Right atrium auricular region (tissue), 2 donors: Measurements from ENCODE around the gene AIFM3. TPM values are rescaled to one million over a fixed set of nuclear protein-coding genes. Genes with fewer than 3 reads are reported as not detected.

Experiments used
- DNase-seq: peaks from one replicate; pipeline ENCODE4 v3.0.0-alpha.2; 2019; ENCODE audit warnings: low spot score
- H3K27ac ChIP-seq, 2 donors: fragments of 200-600 bp; sonication (generic); 1 replicate in 1 of 2; 2 replicates in 1 of 2; pipeline ENCODE4 v1.5.1; 2016 to 2019
- H3K27me3 ChIP-seq, 2 donors: fragments of 200-600 bp; sonication (generic); one replicate each; pipeline versions ENCODE4 v1.5.1 to v1.6.0; 2017 to 2019
- H3K36me3 ChIP-seq: fragments of 200-600 bp; sonication (generic); one replicate; pipeline ENCODE4 v1.5.1; 2016
- H3K4me1 ChIP-seq, 2 donors: fragments of 200-600 bp; sonication (generic); one replicate each; pipeline versions ENCODE4 v1.5.1 to v1.6.0; 2017 to 2019
- H3K4me3 ChIP-seq, 2 donors: fragments of 200-600 bp; sonication (generic); 1 replicate in 1 of 2; 2 replicates in 1 of 2; pipeline ENCODE4 v1.5.1; 2017 to 2019; ENCODE audit warnings: mild to moderate bottlenecking in 1 of 2, moderate library complexity in 1 of 2
- H3K9me3 ChIP-seq, 2 donors: fragments of 200-600 bp; sonication (generic); one replicate each; pipeline ENCODE4 v1.5.1; 2019
- CTCF ChIP-seq, 2 donors: fragments of 200-600 bp; sonication (generic); IDR thresholded peaks; one replicate each; pipeline ENCODE4 v1.5.1; 2019; ENCODE audit warnings: antibody characterized with exemption in 2 of 2
- total RNA-seq, 2 donors: library from RNA; depleted of rRNA; stranded (reverse); fragments of >200 nt; gene quantifications; one replicate each; pipeline ENCODE4 v1.1.0, GENCODE V29; 2016

The AIFM3 gene
- total RNA-seq, 2 donors from 2014 or later, result 0.75 to 1.0 TPM

DNA sequence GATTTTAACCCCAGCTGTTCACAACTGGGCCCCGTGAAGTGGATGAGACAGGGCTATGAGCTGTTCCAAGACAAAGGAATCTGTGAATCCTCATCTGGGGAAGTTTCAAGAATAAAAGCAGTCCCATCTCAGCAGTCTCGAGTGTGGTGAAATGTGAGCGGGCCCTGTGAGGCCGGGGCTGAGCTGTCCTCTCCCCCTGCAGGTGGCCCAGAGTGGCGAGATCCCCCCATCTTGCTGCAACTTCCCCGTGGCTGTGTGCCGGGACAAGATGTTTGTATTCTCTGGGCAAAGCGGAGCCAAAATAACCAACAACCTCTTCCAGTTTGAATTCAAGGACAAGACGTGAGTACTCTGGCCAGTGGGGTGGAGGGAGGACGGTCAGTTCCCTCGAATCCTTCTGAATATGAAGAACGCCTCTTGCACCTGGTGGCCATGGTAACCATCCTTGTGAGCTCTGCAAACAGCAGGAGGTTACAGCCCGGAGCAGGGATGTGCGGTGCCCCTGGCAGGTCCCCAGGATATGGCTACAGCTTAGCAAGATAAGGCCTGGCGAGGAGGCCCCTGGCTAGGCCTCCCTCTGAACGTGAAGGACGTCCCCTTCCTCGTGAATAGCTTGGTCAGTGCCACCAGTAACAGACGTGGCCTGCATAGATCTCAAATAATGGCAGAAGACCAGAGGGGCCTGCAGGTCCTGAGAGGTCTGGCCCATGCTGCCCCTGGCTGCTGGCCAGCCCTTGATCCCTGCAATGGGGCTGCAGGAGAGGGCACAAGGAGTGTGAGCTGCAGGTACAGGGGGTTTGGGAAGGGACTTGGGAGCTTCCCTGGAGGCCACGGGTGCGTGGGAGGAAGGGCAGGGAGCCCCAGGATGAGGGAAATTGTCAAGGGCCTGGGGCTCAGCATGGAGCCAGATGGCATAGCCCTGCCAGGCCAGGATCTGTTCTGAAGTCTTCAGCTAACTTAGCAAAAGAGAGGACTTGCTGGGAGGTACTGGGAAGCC, 23.4 kb downstream of the AIFM3 start:
- no peaks in the 10 kb centered on the region for H3K9me3 ChIP-seq
- TF ChIP-seq CTCF (IDR thresholded peaks at IDR 0.05), result no peak
- H3K4me1 ChIP-seq, result no peaks in the 10 kb centered on the region
- no peak overlapping the region for H3K27ac ChIP-seq
- peaks cover 43% of the 10 kb centered on the region for H3K36me3 ChIP-seq
- no peak for DNase-seq
- H3K27me3 ChIP-seq, result no peaks in the 10 kb centered on the region
- H3K4me3 ChIP-seq, result no peak overlapping the region

DNA sequence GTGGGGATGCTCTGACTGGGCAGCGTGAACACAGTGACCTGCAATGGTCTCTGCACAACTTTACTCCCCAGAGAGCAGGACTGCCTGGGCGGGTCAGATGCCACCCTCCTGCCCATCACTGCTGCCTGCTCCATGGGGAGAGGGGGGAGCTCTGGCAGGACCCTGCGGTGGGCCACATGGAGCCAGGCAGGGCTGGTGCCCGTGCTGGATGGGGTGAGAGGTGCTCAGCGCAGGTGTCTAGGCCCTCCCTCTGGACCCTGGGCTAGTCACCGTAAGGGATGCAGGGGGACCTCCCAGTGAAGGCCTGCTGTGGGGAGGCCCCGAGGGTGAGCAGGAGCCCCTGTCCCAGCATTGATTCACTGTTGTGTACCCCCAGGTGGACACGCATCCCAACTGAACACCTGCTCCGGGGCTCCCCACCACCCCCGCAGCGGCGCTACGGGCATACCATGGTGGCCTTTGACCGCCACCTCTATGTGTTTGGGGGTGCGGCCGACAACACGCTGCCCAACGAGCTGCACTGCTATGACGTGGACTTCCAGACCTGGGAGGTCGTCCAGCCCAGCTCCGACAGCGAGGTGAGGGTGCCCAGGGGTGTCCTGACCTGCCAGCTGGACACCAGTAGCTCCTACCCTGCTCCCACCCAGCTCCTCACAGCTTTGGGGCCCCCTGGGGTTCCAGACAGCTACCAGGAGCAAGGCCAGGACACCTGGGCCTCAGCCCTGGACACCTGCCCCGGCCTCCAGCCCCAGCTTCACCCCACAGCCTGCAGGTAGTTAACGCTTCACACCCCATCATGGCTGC, 24.4 kb downstream of the AIFM3 start:
- Histone ChIP-seq H3K9me3 (no peaks in the 10 kb centered on the region), H3K27ac (no peak overlapping the region), H3K36me3 (peaks cover 53% of the 10 kb centered on the region), H3K4me1 (no peaks in the 10 kb centered on the region), H3K4me3 (no peak overlapping the region), H3K27me3 (no peaks in the 10 kb centered on the region)
- TF ChIP-seq CTCF (IDR thresholded peaks at IDR 0.05), result no peak
- DNase-seq, result no peak

- DNase-seq, result no peak
- Histone ChIP-seq H3K4me3 (no peak overlapping the region), H3K36me3 (peaks cover 56% of the 10 kb centered on the region), H3K27ac (no peak overlapping the region), H3K27me3 (no peaks in the 10 kb centered on the region), H3K9me3 (no peaks in the 10 kb centered on the region), H3K4me1 (no peaks in the 10 kb centered on the region)
- no peak for TF ChIP-seq CTCF (IDR thresholded peaks at IDR 0.05)
These were observed 25.0 kb downstream of the AIFM3 start for GRCh38 chr22:20992056-20992442.

- Histone ChIP-seq H3K36me3 (peaks cover 57% of the 10 kb centered on the region), H3K27ac (no peak overlapping the region), H3K4me1 (no peaks in the 10 kb centered on the region), H3K27me3 (no peaks in the 10 kb centered on the region), H3K9me3 (no peaks in the 10 kb centered on the region), H3K4me3 (no peak overlapping the region)
- TF ChIP-seq CTCF (IDR thresholded peaks at IDR 0.05), result no peak
- DNase-seq, result no peak
These were observed 25.6 kb downstream of the AIFM3 start for GRCh38 chr22:20992456-20993303.

DNA sequence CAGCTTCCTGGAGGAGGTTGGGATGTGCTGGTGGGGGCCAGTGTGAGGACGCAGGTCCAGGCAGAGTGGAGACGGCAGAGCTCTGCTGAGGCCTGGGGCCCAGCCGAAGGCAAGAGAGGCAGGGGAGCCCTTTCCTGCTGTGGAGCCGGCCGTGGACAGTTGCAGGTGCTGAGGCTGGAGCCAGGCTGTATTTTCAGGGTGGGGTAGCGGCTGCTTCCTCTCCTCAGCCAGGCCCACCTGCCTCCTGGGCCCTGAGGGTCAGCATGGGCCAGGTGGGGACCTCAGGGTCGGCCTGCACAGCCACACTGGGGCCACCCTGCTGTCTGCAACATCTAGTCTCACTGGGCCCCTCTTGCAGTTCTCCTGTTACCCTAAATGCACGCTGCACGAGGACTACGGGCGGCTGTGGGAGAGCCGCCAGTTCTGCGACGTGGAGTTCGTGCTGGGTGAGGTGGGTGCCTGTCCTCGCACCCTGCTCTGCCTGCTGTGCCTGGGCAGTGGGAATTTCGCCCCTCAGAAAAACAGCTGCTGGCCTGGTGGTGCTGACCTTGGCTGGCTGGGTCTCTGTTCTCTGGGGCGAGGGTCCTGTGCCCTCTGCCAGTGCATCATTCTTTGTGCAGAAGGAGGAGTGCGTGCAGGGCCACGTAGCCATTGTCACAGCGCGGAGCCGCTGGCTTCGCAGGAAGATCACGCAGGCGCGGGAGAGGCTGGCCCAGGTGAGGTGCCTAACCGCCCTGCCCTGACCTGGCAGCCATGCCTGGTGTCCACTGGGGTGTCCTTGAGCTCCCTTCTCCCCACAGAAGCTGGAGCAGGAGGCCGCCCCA, 26.5 kb downstream of the AIFM3 start:
- Histone ChIP-seq H3K27me3 (no peaks in the 10 kb centered on the region), H3K27ac (no peak overlapping the region), H3K9me3 (no peaks in the 10 kb centered on the region), H3K4me3 (no peak overlapping the region), H3K36me3 (peaks cover 63% of the 10 kb centered on the region), H3K4me1 (no peaks in the 10 kb centered on the region)
- no peak for DNase-seq
- TF ChIP-seq CTCF (IDR thresholded peaks at IDR 0.05), result no peak
